Spleen (tissue), 11 donors: ENCODE results near the gene MPND. TPM values are rescaled to one million over a fixed set of nuclear protein-coding genes. Genes with fewer than 3 reads are reported as not detected.

Source experiments
- DNase-seq: peaks from one replicate; pipeline ENCODE4 v3.0.0-alpha.2; 2020
- H3K27ac ChIP-seq, 8 donors: fragments of 200-600 bp; sonication (generic) in 7 of 8; 1 replicate in 4 of 8; 2 replicates in 4 of 8; pipeline versions ENCODE4 v1.5.0 to v1.8.0; 2016 to 2021; ENCODE audit warnings: inconsistent platforms in 4 of 8, mild to moderate bottlenecking in 4 of 8, moderate library complexity in 1 of 8
- H3K27me3 ChIP-seq, 7 donors: fragments of 200-600 bp; sonication (generic) in 6 of 7; replicated peaks in 1 of 7; 1 replicate in 4 of 7; 2 replicates in 3 of 7; pipeline versions ENCODE4 v1.5.0 to v1.8.0; 2016 to 2021; ENCODE audit warnings: inconsistent platforms in 3 of 7, mild to moderate bottlenecking in 1 of 7
- H3K36me3 ChIP-seq, 6 donors: fragments of 200-600 bp; sonication (generic) in 5 of 6; 1 replicate in 4 of 6; 2 replicates in 2 of 6; pipeline versions ENCODE4 v1.5.0 to v1.8.0; 2016 to 2021; ENCODE audit warnings: inconsistent platforms in 2 of 6
- H3K4me1 ChIP-seq, 6 donors: fragments of 200-600 bp; sonication (generic) in 5 of 6; 1 replicate in 3 of 6; 2 replicates in 3 of 6; pipeline versions ENCODE4 v1.5.0 to v1.8.0; 2016 to 2021; ENCODE audit warnings: inconsistent platforms in 3 of 6
- H3K4me3 ChIP-seq, 8 donors: fragments of 200-600 bp; sonication (generic) in 7 of 8; 1 replicate in 4 of 8; 2 replicates in 4 of 8; pipeline versions ENCODE4 v1.5.0 to v1.8.0; 2016 to 2021; ENCODE audit warnings: inconsistent platforms in 4 of 8, mild to moderate bottlenecking in 4 of 8, moderate library complexity in 2 of 8
- H3K9me3 ChIP-seq, 8 donors: fragments of 200-600 bp; sonication (generic) in 7 of 8; 1 replicate in 4 of 8; 2 replicates in 4 of 8; pipeline versions ENCODE4 v1.5.0 to v1.8.0; 2016 to 2021; ENCODE audit warnings: inconsistent platforms in 4 of 8
- POLR2A ChIP-seq, 3 donors: fragments of 450-650 bp; IDR thresholded peaks; one replicate each; pipeline ENCODE4 v1.5.1; 2017; ENCODE audit warnings: antibody characterized with exemption in 3 of 3, mild to moderate bottlenecking in 1 of 3
- POLR2AphosphoS5 ChIP-seq, 3 donors: sonication (generic); formaldehyde crosslinking; IDR thresholded peaks; one replicate each; pipeline ENCODE4 v1.5.1; 2017; ENCODE audit warnings: antibody characterized with exemption in 3 of 3
- WGBS, 5 donors: extraction: QIAGEN DNeasy Blood & Tissue Kit in 3 of 5; methylation state at CpG; one replicate each; pipeline versions ENCODE4 v1.1.5 to v1.1.7; 2013 to 2018; 5-methylcytosine and 5-hydroxymethylcytosine counted together
- intact Hi-C: fragments of 100-400 bp; cut with DNase I; formaldehyde crosslinking; loops from one replicate; pipeline ENCODE4 v1.15.0; 2023; ENCODE audit warnings: low total_unique reads
- polyA plus RNA-seq, 3 donors: library from polyadenylated mRNA; stranded (reverse); fragments of 200-250 nt; gene quantifications; one replicate each; pipeline ENCODE4 v1.2.1, GENCODE V29; 2013
- total RNA-seq, 7 donors: library from RNA; depleted of rRNA in 3 of 7; stranded (reverse); fragments of >200 nt in 3 of 7; fragmentation: NEBNext Ultra II Directional in 4 of 7; extraction: Animal tissue kit (Norgen Biotek cat#: 25700) in 4 of 7; gene quantifications; one replicate each; pipeline versions ENCODE4 v1.1.0 to v1.2.1, GENCODE V29; 2016 to 2021
- TF ChIP-seq, protein P1 (sequence below), 11 experiments: fragments of 200-600 bp in 7 of 11; fragments of 450-650 bp in 4 of 11; sonication (generic) in 4 of 11; IDR thresholded peaks in 8 of 11; conservative IDR thresholded peaks in 3 of 11; 1 replicate in 7 of 11; 2 replicates in 4 of 11; pipeline versions ENCODE4 v1.4.0 to v1.8.0; 2016 to 2021; ENCODE audit warnings: antibody characterized with exemption in 11 of 11, inconsistent platforms in 4 of 11, mild to moderate bottlenecking in 1 of 11
- donor health status: healthy with polysubstance abuse.
- donor health status: DM: no; HTN: no; CAD: no; lungs with moderate emphysema.
- donor health status: DM: no; HTN: no; CAD: no.
- donor health status: Bipolar disorder and iron deficiency.
- donor health status: healthy.
- donor health status: DM: no; HTN: no; CAD: no.
- donor health status: DM: yes; HTN: yes; CAD: no.

MPND gene
- total and polyA plus RNA-seq, 10 donors = 6.4 to 24.2 (median 16.0) TPM

DNA sequence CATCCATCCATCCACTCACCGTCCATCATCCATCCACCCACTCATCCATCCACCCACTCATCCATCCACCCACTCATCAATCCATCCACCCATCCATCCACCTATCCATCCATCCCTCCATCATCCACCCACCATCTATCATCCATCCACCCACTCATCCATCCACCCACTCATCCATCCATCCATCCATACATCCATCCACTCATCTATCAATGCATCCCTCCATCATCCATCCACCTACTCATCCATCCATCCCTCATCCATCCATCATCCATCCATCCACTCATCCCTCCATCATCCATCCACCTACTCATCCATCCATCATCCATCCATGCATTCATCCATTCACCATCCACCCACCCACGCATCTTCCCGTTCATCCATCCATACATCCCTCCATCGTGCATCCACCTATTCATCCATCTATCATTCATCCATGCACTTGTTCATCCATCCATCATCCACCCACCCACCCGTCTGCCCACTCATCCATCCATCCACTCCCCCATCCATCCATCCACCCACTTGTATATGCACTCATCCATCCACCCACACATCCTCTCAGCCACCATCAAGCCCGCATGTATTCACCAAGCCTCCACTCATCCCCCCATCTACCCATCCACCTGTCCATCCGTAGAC lies 8.3 kb upstream of the MPND start:
- peaks cover 6 to 20% (median 11%) of the 10 kb centered on the region in 6 donors for H3K4me1 ChIP-seq
- no peak overlapping the region for H3K27ac ChIP-seq
- H3K27me3 ChIP-seq = peaks cover 0 to 11% (median 0%) of the 10 kb centered on the region in 7 donors
- H3K4me3 ChIP-seq = no peak overlapping the region
- no peaks in the 10 kb centered on the region for H3K9me3 ChIP-seq
- no peak for DNase-seq
- TF ChIP-seq POLR2A (IDR thresholded peaks at IDR 0.05) (no peak), POLR2AphosphoS5 (IDR thresholded peaks at IDR 0.05) (no peak)
- TF ChIP-seq, protein P1, sequence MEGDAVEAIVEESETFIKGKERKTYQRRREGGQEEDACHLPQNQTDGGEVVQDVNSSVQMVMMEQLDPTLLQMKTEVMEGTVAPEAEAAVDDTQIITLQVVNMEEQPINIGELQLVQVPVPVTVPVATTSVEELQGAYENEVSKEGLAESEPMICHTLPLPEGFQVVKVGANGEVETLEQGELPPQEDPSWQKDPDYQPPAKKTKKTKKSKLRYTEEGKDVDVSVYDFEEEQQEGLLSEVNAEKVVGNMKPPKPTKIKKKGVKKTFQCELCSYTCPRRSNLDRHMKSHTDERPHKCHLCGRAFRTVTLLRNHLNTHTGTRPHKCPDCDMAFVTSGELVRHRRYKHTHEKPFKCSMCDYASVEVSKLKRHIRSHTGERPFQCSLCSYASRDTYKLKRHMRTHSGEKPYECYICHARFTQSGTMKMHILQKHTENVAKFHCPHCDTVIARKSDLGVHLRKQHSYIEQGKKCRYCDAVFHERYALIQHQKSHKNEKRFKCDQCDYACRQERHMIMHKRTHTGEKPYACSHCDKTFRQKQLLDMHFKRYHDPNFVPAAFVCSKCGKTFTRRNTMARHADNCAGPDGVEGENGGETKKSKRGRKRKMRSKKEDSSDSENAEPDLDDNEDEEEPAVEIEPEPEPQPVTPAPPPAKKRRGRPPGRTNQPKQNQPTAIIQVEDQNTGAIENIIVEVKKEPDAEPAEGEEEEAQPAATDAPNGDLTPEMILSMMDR (IDR thresholded peaks at IDR 0.05 in 8 of 11, conservative IDR thresholded peaks at IDR 0.05 in 3 of 11) = no peak
- no peaks in the 10 kb centered on the region for H3K36me3 ChIP-seq
- 93 to 94% (median 93%) methylated on average over 7 of the region's 7 CpGs for WGBS, 5 donors
- intact Hi-C loops = no loop called here

DNA sequence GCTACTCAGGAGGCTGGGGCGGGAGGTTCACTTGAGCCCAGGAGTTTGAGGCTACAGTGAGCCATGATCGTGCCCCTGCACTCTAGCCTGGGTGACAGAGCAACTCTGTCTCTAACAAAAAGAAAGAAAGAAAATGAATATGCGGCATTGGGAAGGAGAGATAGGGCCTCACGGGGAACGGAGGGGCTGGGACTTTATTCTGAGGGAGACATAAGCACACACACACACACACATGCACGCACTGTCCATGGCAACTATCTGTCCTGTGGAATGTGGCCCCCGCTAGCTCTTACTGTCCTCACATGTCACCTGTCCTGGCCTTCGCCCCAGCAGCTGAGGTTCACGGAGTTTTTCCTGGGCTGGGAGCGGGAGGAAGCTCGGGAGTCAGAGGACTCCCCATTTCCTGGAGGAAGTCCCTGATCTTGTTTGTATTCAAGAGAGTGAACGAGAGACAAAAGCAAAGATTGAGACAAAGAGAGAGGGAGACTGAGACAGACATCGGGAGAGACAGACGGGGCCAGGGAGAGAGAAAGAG lies 5.4 kb upstream of the MPND start:
- peak overlapping the region in 7 of 8 donors; percentile 36 to 69 (median 54) for H3K27ac ChIP-seq
- no peak for TF ChIP-seq POLR2AphosphoS5 (IDR thresholded peaks at IDR 0.05)
- TF ChIP-seq, protein P1 (IDR thresholded peaks at IDR 0.05 in 8 of 11, conservative IDR thresholded peaks at IDR 0.05 in 3 of 11) = no peak
- TF ChIP-seq POLR2A (IDR thresholded peaks at IDR 0.05) = no peak
- H3K9me3 ChIP-seq = no peaks in the 10 kb centered on the region
- DNase-seq = no peak
- H3K36me3 ChIP-seq = no peaks in the 10 kb centered on the region
- peaks cover 0 to 18% (median 0%) of the 10 kb centered on the region in 7 donors for H3K27me3 ChIP-seq
- WGBS, 5 donors = 11 to 18% (median 12%) methylated on average over 14 of the region's 14 CpGs
- intact Hi-C loops = no loop called here
- peaks cover 9 to 34% (median 20%) of the 10 kb centered on the region in 6 donors for H3K4me1 ChIP-seq
- peak overlapping the region; percentile 13 to 61 (median 30) for H3K4me3 ChIP-seq

DNA sequence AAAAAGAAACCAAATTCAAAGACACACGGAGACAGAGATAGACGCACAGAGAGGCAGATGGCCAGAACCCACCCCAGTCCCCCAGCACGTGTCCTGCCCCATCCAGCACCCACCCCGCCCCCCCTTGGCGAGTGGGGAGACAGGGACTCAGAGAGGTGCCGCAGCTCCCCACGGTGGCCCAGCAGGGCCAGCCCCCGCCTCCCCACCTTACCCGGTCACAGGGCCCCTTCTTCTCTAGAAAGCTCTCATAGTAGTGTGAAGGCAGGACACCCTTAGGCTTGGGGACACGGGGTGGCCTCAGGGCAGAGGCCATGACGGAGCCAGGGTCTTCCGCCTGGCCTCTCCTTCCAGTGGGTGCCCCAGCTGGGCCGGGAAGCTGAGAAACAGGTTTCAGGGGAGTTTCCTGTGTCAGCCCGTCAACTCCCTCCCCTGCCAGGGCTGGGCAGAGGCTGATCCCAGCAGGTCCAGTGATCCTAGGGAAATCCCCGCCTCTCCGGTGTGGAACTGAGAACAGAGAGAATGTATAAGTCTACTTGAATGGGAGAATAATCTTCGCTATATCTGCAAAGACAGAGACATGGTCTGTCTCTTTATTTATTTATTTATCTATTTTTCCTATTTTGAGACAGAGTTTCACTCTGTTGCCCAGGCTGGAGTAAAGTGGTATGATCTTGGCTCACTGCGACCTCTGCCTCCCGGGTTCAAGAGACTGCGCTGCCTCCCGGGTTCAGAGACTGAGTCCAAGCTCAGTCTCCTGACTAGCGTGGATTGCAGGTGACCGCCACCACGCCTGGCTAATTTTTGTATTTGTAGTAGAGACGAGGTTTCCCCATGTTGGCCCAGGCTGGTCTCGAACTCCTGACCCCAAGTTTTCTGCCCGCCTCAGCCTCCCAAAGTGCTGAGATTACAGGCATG lies 4.7 kb upstream of the MPND start, which contains the start of gene STAP2:
Gene STAP2 (minus strand): TSS at position 387 of the 915 bp plus-strand sequence. CDS start 74 bp downstream, at position 313.
- peaks cover 9 to 34% (median 21%) of the 10 kb centered on the region in 6 donors for H3K4me1 ChIP-seq
- H3K27me3 ChIP-seq = peaks cover 0 to 23% (median 0%) of the 10 kb centered on the region in 7 donors
- intact Hi-C loops = no loop called here
- H3K9me3 ChIP-seq = no peaks in the 10 kb centered on the region
- TF ChIP-seq, protein P1 (IDR thresholded peaks at IDR 0.05 in 8 of 11, conservative IDR thresholded peaks at IDR 0.05 in 3 of 11) = no peak
- TF ChIP-seq POLR2AphosphoS5 (IDR thresholded peaks at IDR 0.05) (no peak), POLR2A (IDR thresholded peaks at IDR 0.05) (no peak)
- peak within 1 kb of the TSS in 7 of 8 donors; percentile 36 to 69 (median 54) for H3K27ac ChIP-seq
- 43 to 54% (median 46%) methylated on average over 26 to 27 of the region's 27 CpGs for WGBS, 5 donors
- no peak for DNase-seq
- H3K4me3 ChIP-seq = peak within 1 kb of the TSS; percentile 13 to 61 (median 30)
- H3K36me3 ChIP-seq = no peaks in the 10 kb centered on the region
